HepG2 (cell line): ENCODE measurements around the gene RUVBL1. TPM values are rescaled to one million over a fixed set of nuclear protein-coding genes. Genes with fewer than 3 reads are reported as not detected.

Source experiments
- ATAC-seq: fragments of 200-7000 bp; cut with Tn5 transposase; 3 replicates; pipeline ENCODE4 v1.9.1; 2020; ENCODE audit warnings: mild to moderate bottlenecking, moderate library complexity
- BruUV-seq: library from RNA; stranded (reverse); fragments of 400-500 nt; replicated peaks from 2 replicates; lab custom pipeline; 2021; lab: Mats Ljungman, UMichigan
- CTCF ChIA-PET: fragments of 300-600 bp; formaldehyde crosslinking; extraction: SDS; loops from one replicate; lab custom pipeline; 2021; ENCODE audit warnings: low total read pairs, inconsistent platforms, low intra/inter-chr PET ratio; lab: Yijun Ruan, JAX
- POLR2A ChIA-PET: fragments of 350-600 bp; sonication (Branson Sonifier 250); formaldehyde crosslinking; loops from one replicate; lab custom pipeline; 2020; ENCODE audit warnings: antibody characterized with exemption, inconsistent platforms; lab: Yijun Ruan, JAX
- DNase-seq: peaks from one replicate; pipeline ENCODE4 v3.0.0-alpha.2; 2015; ENCODE audit warnings: low spot score
- FAIRE-seq: peaks from 3 replicates; lab custom pipeline; 2011; peaks lifted over from hg19 to GRCh38; lab: Jason Lieb, UNC
- H2AFZ ChIP-seq: one replicate; pipeline ENCODE4 v1.6.1; 2011; ENCODE audit warnings: low read length, inconsistent platforms
- H3K27ac ChIP-seq: fragments of 300-600 bp; 3 replicates; pipeline ENCODE4 v1.8.0; 2011; ENCODE audit warnings: mixed run types, mild to moderate bottlenecking, mixed read lengths, low read length, inconsistent platforms; ENCODE audit not compliant: insufficient read depth; ENCODE audit errors: extremely low read length
- H3K27me3 ChIP-seq, 2 experiments: fragments of 200-600 bp in 1 of 2; 2 replicates in 1 of 2; 3 replicates in 1 of 2; pipeline versions ENCODE4 v1.6.0 to v1.8.0; 2011; ENCODE audit warnings: low read length in 2 of 2, mild to moderate bottlenecking in 2 of 2, moderate library complexity in 2 of 2, inconsistent platforms in 1 of 2; ENCODE audit not compliant: insufficient read depth in 2 of 2, control insufficient read depth in 1 of 2
- H3K36me3 ChIP-seq, 2 experiments: fragments of 200-600 bp in 1 of 2; replicated peaks in 1 of 2; 2 replicates in 1 of 2; 3 replicates in 1 of 2; pipeline versions ENCODE4 v1.5.1 to v1.8.0; 2011; ENCODE audit warnings: low read length in 2 of 2, inconsistent platforms in 1 of 2; ENCODE audit not compliant: insufficient read depth in 2 of 2, control insufficient read depth in 1 of 2
- H3K4me1 ChIP-seq: 2 replicates; pipeline ENCODE4 v1.5.1; 2012; ENCODE audit warnings: low read length, inconsistent platforms; ENCODE audit not compliant: insufficient read depth
- H3K4me2 ChIP-seq: 2 replicates; pipeline ENCODE4 v1.6.0; 2011; ENCODE audit warnings: low read depth, low read length, inconsistent platforms
- H3K4me3 ChIP-seq, 3 experiments: fragments of 200-600 bp in 1 of 3; sonication (generic), shearing (Covaris generic) in 1 of 3; replicated peaks in 1 of 3; 2 replicates each; pipeline ENCODE4 v1.5.1; 2011 to 2016; ENCODE audit warnings: low read length in 3 of 3, inconsistent platforms in 2 of 3, low read depth in 2 of 3, mild to moderate bottlenecking in 2 of 3, control low read depth in 1 of 3, mixed read lengths in 1 of 3; ENCODE audit not compliant: insufficient read depth in 1 of 3
- H3K79me2 ChIP-seq: one replicate; pipeline ENCODE4 v1.6.1; 2011; ENCODE audit warnings: low read length, inconsistent platforms; ENCODE audit not compliant: insufficient read depth
- H3K9ac ChIP-seq: 2 replicates; pipeline ENCODE4 v1.6.0; 2011; ENCODE audit warnings: mild to moderate bottlenecking, low read depth, low read length, inconsistent platforms; ENCODE audit not compliant: insufficient read depth
- H3K9me3 ChIP-seq: 2 replicates; pipeline ENCODE4 v1.5.1; 2012; ENCODE audit warnings: mild to moderate bottlenecking, low read length
- H4K20me1 ChIP-seq: 2 replicates; pipeline ENCODE4 v1.6.0; 2011; ENCODE audit warnings: inconsistent platforms, mild to moderate bottlenecking, low read length, moderate library complexity; ENCODE audit not compliant: insufficient read depth
- AGO2 ChIP-seq: fragments of 200-400 bp; formaldehyde crosslinking; optimal IDR thresholded peaks from 2 replicates; pipeline ENCODE3; 2017; ENCODE audit warnings: mild to moderate bottlenecking, low read depth, low read length, moderate library complexity
- CTCF ChIP-seq: sonication (generic); formaldehyde crosslinking; IDR thresholded peaks from 2 replicates; pipeline ENCODE4 v1.5.0; 2020; ENCODE audit warnings: mild to moderate bottlenecking, missing genetic modification reagents, moderate library complexity
- HDAC6 ChIP-seq: fragments of 200-600 bp; sonication (generic); IDR thresholded peaks from 2 replicates; pipeline ENCODE4 v1.7.0; 2017; ENCODE audit warnings: mild to moderate bottlenecking, antibody characterized with exemption, low read length, low read depth
- HNRNPL ChIP-seq: fragments of 200-400 bp; formaldehyde crosslinking; IDR thresholded peaks from 2 replicates; pipeline ENCODE4 v1.6.1; 2017; ENCODE audit warnings: mild to moderate bottlenecking, low read depth, low read length
- POLR2A ChIP-seq, 2 experiments: IDR thresholded peaks; 2 replicates each; pipeline ENCODE4 v1.6.1; 2011; ENCODE audit warnings: low read depth in 2 of 2, low read length in 2 of 2, mild to moderate bottlenecking in 1 of 2, moderate library complexity in 1 of 2; ENCODE audit not compliant: insufficient read depth in 1 of 2
- POLR2AphosphoS2 ChIP-seq: IDR thresholded peaks from 2 replicates; pipeline ENCODE4 v1.6.1; 2011; ENCODE audit warnings: low read depth, low read length, improper control_type of control experiment
- RBFOX2 ChIP-seq: fragments of 200-400 bp; formaldehyde crosslinking; IDR thresholded peaks from 2 replicates; pipeline ENCODE4 v1.6.1; 2017; ENCODE audit warnings: low read depth, mild to moderate bottlenecking, low read length
- RBM22 ChIP-seq: fragments of 200-400 bp; formaldehyde crosslinking; optimal IDR thresholded peaks from 2 replicates; pipeline ENCODE3; 2017; ENCODE audit warnings: mild to moderate bottlenecking, low read length, moderate library complexity
- SP5 ChIP-seq: IDR thresholded peaks from 2 replicates; pipeline ENCODE4 v1.6.1; 2016; ENCODE audit warnings: low read depth, borderline replicate concordance
- TRIM22 ChIP-seq: fragments of 450-650 bp; IDR thresholded peaks from 2 replicates; pipeline ENCODE4 v1.6.1; 2017
- ZBTB38 ChIP-seq: sonication (generic); formaldehyde crosslinking; IDR thresholded peaks from 2 replicates; pipeline ENCODE4 v1.5.1; 2020; ENCODE audit warnings: mild to moderate bottlenecking, missing genetic modification reagents
- ZFP91 ChIP-seq: sonication (generic); formaldehyde crosslinking; IDR thresholded peaks from 2 replicates; pipeline ENCODE4 v1.9.0; 2022; ENCODE audit warnings: missing genetic modification reagents, mild to moderate bottlenecking, borderline replicate concordance
- WGBS: methylation state at CpG from one replicate; pipeline ENCODE4 v1.1.6; 2017; ENCODE audit warnings: low lambda C conversion rate; 5-methylcytosine and 5-hydroxymethylcytosine counted together
- in situ Hi-C: cut with HindIII; loops from 2 replicates; pipeline ENCODE4 v1.10.0; 2017; ENCODE audit warnings: low pct_unique_long_range_greater_than_20kb; ENCODE audit not compliant: extremely low pct_ligation_motif_present
- intact Hi-C: fragments of 100-400 bp; cut with micrococcal nuclease; formaldehyde crosslinking; loops from one replicate; pipeline ENCODE4 v1.10.0; 2022; ENCODE audit not compliant: unreplicated experiment
- polyA plus RNA-seq, 8 experiments: library from polyadenylated mRNA; depleted of rRNA in 3 of 8; stranded (reverse) in 7 of 8; unstranded in 1 of 8; fragments of >200 nt; fragmentation: Illumina TruSeq in 4 of 8; extraction: Trizol in 4 of 8; gene quantifications; 2 replicates each; pipeline versions ENCODE4 v1.2.1 to v1.2.3, GENCODE V29; 2011 to 2016; ENCODE audit warnings: low read depth in 4 of 8, missing spikeins in 1 of 8, mixed read lengths in 1 of 8; ENCODE audit not compliant: insufficient read depth in 1 of 8
- total RNA-seq, 5 experiments: library from RNA; depleted of rRNA; stranded (reverse); fragments of >200 nt; fragmentation: Illumina TruSeq; extraction: Trizol; gene quantifications; 2 replicates each; pipeline ENCODE4 v1.2.3, GENCODE V29; 2016; ENCODE audit warnings: low read depth in 1 of 5

RUVBL1 gene
- total and polyA plus RNA-seq, 2 of the 13 experiments (the other 11 are each of a cell fraction or from before 2014, with no cell fraction given), result 32.7 to 86.3 TPM

GRCh38 chr3:128069271-128069670, 54.3 kb downstream of the RUVBL1 start:
- no peaks in the 10 kb centered on the region for H3K79me2 ChIP-seq
- H3K27me3 ChIP-seq, result no peaks in the 10 kb centered on the region
- peaks cover 19% of the 10 kb centered on the region for H4K20me1 ChIP-seq
- H3K27ac ChIP-seq, result no peak overlapping the region
- CTCF ChIA-PET, result no interaction called here
- no peak for FAIRE-seq
- no peak for ATAC-seq
- H3K9me3 ChIP-seq, result no peaks in the 10 kb centered on the region
- no TSS peak for BruUV-seq
- no peak overlapping the region for H3K4me3 ChIP-seq
- no peak overlapping the region for H2AFZ ChIP-seq
- intact Hi-C loops, result loop anchor here (2.0 kb wide), 1 partner anchor 64 kb away; no protein-coding TSS in a partner anchor
- H3K4me1 ChIP-seq, result no peaks in the 10 kb centered on the region
- no peak for DNase-seq
- WGBS, result 94% methylated on average over 12 of the region's 15 CpGs
- H3K9ac ChIP-seq, result no peak overlapping the region
- peaks cover 47 to 85% of the 10 kb centered on the region in 2 experiments for H3K36me3 ChIP-seq
- TF ChIP-seq POLR2A (IDR thresholded peaks at IDR 0.05; ENCODE audit: insufficient read depth in 1 of 2, low read depth in 2 of 2, low read length in 2 of 2), result 0 out of 4 replicates have a peak, but pooled peaks of 1 of the 2 experiments have one; percentile 11
- TF ChIP-seq RBFOX2, result 0 out of 2 replicates have a peak, but pooled peaks have one; percentile 20
- peak; percentile 22 for TF ChIP-seq RBM22
- no peak for TF ChIP-seq SP5 (CRISPR knock-in tag)
- peak; percentile 91 for TF ChIP-seq AGO2
- TF ChIP-seq, all 625 proteins: peak for 4
- POLR2A ChIA-PET, result no interaction called here
- no peak overlapping the region for H3K4me2 ChIP-seq
- in situ Hi-C loops, result no loop called here

GRCh38 chr3:128068156-128068620, 55.4 kb downstream of the RUVBL1 start:
- no TSS peak for BruUV-seq
- Histone ChIP-seq H3K27me3 (no peaks in the 10 kb centered on the region), H3K36me3 (peaks cover 48 to 92% of the 10 kb centered on the region in 2 experiments), H3K79me2 (no peaks in the 10 kb centered on the region), H3K9me3 (no peaks in the 10 kb centered on the region), H3K27ac (no peak overlapping the region), H4K20me1 (peaks cover 19% of the 10 kb centered on the region), H3K9ac (no peak overlapping the region), H3K4me1 (no peaks in the 10 kb centered on the region), H3K4me3 (no peak overlapping the region), H3K4me2 (no peak overlapping the region), H2AFZ (no peak overlapping the region)
- POLR2A ChIA-PET, result no interaction called here
- in situ Hi-C loops, result no loop called here
- intact Hi-C loops, result loop anchor here (2.0 kb wide), 1 partner anchor 65 kb away; no protein-coding TSS in a partner anchor
- DNase-seq (peak; percentile 57), FAIRE-seq (no peak), ATAC-seq (peak; percentile 41)
- CTCF ChIA-PET, result interaction anchor here (1.4 kb wide), 1 partner anchor 65 kb away, joined by 4 read pairs; no protein-coding TSS in a partner anchor
- 96% methylated on average over 7 of the region's 8 CpGs for WGBS
- peak; percentile 79; the same call in 1 of the 2 replicates for TF ChIP-seq POLR2AphosphoS2
- no peak for TF ChIP-seq TRIM22
- peak; percentile 64 for TF ChIP-seq AGO2
- peak; percentile 61 for TF ChIP-seq CTCF
- TF ChIP-seq ZBTB38 (CRISPR knock-in tag), result peak; percentile 55; the same call in 1 of the 2 replicates
- no peak for TF ChIP-seq HDAC6
- 0 out of 2 replicates have a peak, but pooled peaks have one; percentile 30 for TF ChIP-seq HNRNPL
- TF ChIP-seq ZFP91, result 0 out of 2 replicates have a peak, but pooled peaks have one; percentile 26
